Measurements from ENCODE around the gene DUSP9. TPM values are rescaled to one million over a fixed set of nuclear protein-coding genes. Genes with fewer than 3 reads are reported as not detected.
"Not testable (repeated sequence)": the region's sequence is repeated elsewhere in the genome, so short reads cannot be mapped to it uniquely, and the experiment has no call there.

DUSP9 gene
- total RNA-seq, 1 donor from 2014 or later: 3.1 TPM

DNA sequence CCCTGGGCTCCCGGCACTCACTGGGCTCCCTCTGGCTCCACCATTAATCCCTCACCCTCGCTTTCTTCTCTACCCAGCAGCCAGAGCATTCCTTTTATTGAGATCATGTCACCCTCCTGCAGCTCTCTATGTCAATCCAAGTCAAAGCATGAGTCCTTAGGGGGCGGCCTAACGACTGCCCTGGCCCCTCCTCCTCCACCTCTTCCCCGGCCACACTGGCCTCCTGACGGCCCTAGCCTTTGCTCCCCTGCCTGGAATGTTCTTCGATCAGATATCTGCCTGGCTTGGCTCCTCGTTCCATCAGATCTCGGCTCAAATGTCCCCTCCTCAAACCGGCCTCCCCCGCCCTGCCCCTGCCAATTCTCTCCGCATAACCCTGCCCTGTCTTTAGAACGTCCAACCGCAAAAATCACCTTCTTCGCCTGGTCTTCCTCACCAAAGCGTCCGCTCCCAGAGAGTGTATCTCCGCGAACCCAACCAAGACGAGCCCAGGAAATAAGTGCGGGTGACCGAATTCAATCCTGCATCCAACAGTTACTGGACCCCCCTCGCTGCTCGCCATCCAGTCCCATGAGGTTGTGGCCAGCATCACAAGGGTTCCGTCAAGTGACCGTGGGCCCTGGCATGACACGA is 27.3 kb downstream of the DUSP9 start:
- no peak overlapping the region for H3K4me3 ChIP-seq (ENCODE audit: low read depth, low read length)
- no peak for DNase-seq (ENCODE audit: low read depth)
- TF ChIP-seq, protein P1, sequence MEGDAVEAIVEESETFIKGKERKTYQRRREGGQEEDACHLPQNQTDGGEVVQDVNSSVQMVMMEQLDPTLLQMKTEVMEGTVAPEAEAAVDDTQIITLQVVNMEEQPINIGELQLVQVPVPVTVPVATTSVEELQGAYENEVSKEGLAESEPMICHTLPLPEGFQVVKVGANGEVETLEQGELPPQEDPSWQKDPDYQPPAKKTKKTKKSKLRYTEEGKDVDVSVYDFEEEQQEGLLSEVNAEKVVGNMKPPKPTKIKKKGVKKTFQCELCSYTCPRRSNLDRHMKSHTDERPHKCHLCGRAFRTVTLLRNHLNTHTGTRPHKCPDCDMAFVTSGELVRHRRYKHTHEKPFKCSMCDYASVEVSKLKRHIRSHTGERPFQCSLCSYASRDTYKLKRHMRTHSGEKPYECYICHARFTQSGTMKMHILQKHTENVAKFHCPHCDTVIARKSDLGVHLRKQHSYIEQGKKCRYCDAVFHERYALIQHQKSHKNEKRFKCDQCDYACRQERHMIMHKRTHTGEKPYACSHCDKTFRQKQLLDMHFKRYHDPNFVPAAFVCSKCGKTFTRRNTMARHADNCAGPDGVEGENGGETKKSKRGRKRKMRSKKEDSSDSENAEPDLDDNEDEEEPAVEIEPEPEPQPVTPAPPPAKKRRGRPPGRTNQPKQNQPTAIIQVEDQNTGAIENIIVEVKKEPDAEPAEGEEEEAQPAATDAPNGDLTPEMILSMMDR (conservative IDR thresholded peaks at IDR 0.05; ENCODE audit: low read depth, low read length): no peak

DNA sequence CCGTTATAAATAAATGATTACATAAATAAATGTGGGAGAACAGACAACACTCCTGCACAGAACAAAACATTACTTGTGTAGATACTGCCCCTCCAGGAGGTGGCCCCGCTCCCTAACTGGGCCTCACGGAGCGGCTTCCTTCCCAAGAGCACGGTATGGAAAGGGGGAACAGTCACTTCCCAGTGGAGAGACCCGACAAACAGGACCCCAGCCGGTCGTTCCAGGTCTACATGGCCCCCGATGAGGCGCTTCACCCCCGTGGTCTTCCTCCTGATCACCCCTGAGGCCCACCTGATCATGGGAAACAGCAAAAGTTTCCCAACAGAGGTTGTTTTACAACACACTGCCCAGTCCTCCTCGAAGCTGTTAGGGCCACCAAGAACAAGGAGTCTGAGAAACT is 34.2 kb downstream of the DUSP9 start:
- TF ChIP-seq, protein P1 (conservative IDR thresholded peaks at IDR 0.05; ENCODE audit: low read depth, low read length): no peak
- DNase-seq (ENCODE audit: low read depth): no peak
- no peak overlapping the region for H3K4me3 ChIP-seq (ENCODE audit: low read depth, low read length)

DNA sequence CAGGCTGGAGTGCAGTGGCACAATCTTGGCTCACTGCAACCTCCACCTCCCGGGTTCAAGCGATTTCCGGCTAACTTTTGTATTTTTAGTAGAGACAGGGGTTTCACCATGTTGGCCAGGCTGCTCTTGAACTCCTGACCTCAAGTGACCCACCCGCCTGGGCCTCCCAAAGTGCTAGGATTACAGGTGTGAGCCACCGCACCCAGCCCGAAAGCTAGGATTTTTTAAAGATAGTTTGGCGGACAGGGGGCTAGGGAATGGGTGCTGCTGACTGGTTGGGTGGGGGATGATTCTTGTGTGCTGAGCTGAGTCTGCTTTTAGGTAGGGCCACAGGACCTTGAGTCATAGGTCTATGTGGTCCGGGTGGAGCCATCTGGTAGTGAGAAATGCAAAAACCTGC is 36.5 kb downstream of the DUSP9 start:
- not testable (repeated sequence) for DNase-seq (ENCODE audit: low read depth)

DNA sequence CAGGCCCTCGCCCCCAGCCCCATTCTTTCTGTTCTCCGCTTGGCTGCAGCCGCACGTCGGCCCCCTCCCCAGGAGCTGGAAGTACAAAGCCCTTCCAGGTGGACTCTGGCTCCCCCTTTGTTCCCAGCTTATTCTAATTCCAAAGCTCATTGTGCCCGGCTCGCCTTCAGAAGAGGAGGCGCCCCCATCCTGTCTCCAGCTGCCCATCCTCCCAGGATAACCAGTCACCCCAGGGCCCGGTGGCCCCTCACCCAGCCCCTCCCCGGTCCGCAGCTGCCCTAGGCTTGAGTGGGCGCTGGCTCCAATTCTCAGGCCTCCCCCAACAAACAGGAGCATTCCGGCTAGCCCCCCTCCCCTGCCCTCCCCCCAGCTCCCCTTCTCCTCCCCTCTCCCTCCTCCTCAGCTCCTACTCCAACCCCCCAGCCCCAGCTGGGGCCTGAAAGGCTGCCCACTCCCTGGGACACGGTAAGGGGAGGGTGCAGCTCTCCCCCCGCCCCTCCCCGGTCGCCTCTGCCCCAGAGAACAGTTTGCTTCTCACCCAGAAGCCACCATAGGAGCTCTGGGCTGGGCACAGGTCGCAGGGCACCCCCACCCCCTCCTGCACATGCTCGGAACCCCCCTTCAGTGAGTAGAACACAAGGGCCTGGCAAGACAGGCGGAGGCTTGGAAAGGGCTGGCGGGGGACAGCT is 37.6 kb downstream of the DUSP9 start:
- DNase-seq (ENCODE audit: low read depth): no peak
- H3K4me3 ChIP-seq (ENCODE audit: low read depth, low read length): no peak overlapping the region
- TF ChIP-seq, protein P1 (conservative IDR thresholded peaks at IDR 0.05; ENCODE audit: low read depth, low read length): no peak

More for the DNA sequence above, 36.5 kb downstream of the DUSP9 start:
- not testable (repeated sequence) for H3K4me3 ChIP-seq (ENCODE audit: low read depth, low read length)

DNA sequence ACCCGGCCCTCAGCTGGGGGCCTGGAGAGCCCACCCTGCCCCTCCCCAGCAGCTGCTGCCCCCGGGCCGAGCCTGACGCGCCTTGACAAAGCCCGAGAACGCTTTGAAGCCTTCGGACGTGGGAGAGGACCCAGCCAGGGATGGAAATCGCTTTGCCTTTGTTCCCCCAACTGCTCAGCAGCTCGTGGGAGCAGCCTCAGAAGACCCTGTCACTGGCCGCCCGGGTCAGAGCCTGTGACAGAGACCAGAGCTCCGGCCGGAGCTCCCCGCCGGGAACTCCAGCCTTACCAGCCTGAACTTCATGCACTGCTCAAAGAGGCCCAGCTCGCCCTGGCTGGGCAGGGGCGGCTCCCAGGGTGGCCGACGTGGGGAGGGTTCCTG is 38.1 kb downstream of the DUSP9 start:
- DNase-seq (ENCODE audit: low read depth): no peak
- TF ChIP-seq, protein P1 (conservative IDR thresholded peaks at IDR 0.05; ENCODE audit: low read depth, low read length): no peak
- H3K4me3 ChIP-seq (ENCODE audit: low read depth, low read length): no peak overlapping the region

DNA sequence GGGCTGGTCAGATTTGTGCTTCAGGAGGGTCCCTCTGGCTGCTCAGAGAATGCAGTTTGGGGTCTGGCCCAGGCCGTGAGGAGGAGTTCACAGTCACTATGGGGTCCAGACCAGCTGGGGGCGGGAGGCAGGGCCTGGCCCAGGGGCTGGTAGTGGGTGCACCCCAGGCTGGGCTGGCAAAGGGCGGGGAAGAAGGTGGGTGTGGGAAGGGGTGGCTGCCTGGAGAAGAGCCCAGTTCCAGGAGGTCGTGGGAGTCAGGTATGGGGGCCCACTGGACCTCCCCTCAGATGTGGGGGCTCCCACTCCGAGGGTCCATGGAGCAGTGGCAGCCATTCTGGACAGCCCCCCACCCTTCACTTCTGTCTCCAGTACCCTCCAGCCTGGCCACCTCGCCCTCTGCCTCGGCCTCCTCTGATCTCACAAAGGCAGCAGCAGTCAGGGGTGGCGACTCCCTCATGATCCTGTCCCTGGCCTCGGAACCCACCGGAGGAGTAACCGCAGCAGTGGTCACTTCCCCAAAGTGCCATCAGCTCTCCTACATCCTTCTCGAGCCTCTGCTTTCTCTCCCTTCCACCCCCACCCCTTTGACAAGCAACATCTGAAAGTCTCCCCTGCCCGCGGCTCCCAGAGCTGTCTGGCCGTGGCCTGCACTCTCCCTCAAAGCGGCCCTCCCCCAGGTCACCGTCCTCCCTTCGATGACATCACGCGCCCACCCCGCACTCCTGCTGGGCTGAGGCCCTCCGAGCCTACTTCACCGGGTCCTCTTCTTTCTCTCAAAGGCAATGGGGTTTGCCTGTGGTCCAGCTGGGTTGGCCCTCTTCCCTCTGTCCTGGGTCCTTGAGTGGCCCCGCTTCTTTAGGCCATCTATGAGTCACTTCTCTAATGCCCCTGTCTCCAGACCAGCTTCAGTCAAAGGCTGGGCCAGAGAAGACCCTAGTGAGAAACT is 39.0 kb downstream of the DUSP9 start:
- no peak for DNase-seq (ENCODE audit: low read depth)
- TF ChIP-seq, protein P1 (conservative IDR thresholded peaks at IDR 0.05; ENCODE audit: low read depth, low read length): no peak
- H3K4me3 ChIP-seq (ENCODE audit: low read depth, low read length): no peak overlapping the region

DNA sequence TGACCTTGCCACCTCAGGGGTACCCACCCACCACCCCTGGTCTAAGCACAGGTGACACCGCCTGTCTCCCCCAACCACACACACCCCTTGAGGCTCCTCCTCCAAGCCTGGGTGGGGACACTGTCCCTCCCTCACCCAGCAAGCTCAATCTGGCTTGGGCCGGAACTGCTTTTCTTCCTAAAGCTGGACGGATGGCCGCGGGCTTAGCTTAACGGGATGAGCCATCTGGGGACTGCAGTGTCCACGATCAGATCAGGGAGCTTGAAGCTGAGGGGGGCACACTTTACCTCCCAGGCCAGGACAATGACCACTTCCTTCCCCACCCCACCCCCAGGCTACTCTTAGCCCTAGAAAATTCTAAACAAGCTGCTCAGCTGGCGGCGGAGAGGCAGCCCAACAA is 39.7 kb downstream of the DUSP9 start:
- TF ChIP-seq, protein P1 (conservative IDR thresholded peaks at IDR 0.05; ENCODE audit: low read depth, low read length): no peak
- no peak for DNase-seq (ENCODE audit: low read depth)
- H3K4me3 ChIP-seq (ENCODE audit: low read depth, low read length): no peak overlapping the region
